ENCODE data around the gene TK2.
"Not testable (repeated sequence)": the region's sequence is repeated elsewhere in the genome, so short reads cannot be mapped to it uniquely, and the experiment has no call there.

Gene TK2

DNA sequence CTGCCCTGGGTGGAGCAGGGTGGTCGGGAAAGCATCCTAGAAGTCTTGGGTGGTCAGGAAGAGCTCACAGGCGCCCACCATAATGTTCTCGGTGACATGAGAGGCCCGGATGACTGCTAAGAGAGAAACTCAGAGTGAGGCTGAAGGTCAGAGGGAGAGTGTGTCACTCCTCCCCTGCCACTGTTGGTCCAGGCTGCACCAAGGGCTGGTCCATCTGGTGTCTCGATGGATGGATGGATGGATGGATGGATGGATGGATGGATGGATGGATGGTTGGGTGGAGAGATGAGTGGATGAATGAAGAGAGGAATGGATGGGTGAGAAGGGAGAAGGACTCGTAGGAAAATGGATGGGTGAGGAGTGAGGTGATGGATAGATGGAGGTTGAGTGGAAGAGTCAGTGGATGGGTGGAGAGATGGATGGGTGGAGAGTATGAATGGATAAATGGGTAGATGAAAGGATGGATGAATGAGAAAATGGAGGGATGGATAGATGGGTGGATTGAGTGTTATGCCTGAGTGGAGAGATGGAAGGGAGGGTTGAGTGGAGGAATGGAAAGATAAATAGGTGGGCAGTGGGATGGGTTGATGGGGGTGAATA, 79.9 kb downstream of the TK2 start:
- FAIRE-seq (no peak), DNase-seq (ENCODE audit: low spot score) (no peak)

GRCh38 chr16:66469291-66469946, 80.5 kb downstream of the TK2 start:
- DNase-seq (ENCODE audit: low spot score) (no peak), FAIRE-seq (no peak)

DNA sequence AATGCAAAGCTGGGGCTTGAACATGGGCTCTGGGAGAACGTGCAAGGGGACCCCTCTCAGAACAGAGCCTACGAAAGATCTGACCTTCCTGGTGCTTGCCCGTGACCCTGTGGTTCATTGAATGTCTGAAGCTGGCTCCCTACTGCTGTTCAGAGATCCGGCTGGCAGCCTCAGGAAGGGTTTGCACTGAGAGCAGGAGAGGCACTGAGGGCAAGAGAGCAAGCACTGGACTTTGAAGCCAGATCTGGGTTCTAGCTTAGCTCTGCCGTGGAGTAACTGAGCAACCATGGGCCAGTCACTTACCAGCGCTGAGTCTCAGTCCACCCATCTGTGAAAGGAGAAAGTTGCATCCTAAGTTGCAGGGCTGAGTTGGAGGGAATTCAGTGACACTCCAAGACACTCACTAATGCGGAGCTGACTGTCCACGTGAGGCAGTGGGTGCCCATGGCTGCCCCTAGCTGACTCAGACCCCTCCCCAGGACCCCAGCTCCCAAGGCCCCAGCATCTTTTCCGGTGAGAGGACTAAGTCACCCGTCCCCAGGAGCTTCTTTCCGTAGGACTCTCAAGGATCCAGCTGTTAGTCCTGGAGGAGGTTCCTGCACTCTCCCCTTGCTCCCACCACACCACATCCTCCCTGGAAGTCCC, 81.5 kb downstream of the TK2 start:
- FAIRE-seq: no peak
- DNase-seq (ENCODE audit: low spot score): no peak

GRCh38 chr16:66467611-66468010, 82.3 kb downstream of the TK2 start:
- FAIRE-seq: no peak
- DNase-seq (ENCODE audit: low spot score): no peak

DNA sequence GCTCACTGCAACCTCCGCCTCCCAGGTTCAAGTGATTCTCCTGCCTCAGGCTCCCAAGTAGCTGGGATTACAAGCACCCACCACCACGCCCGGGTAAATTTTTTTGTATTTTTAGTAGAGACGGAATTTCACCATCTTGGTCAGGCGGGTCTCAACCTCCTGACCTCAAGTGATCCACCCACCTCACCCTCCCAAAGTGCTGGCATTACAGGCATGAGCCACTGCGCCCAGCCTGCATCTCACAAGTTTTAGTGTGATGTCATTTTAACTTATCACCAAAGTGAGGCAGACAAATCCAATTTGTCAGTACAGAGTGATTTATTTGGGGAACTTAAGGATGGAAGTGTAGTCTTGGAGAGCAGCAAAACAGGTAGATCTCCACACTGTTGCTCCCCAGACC, 83.3 kb downstream of the TK2 start:
- FAIRE-seq; DNase-seq (ENCODE audit: low spot score): not testable (repeated sequence)

- not testable (repeated sequence) for FAIRE-seq
Measured at GRCh38 chr16:66465946-66466345, 84.0 kb downstream of the TK2 start.

GRCh38 chr16:66462912-66463311, 87.0 kb downstream of the TK2 start:
- FAIRE-seq: no peak

More at GRCh38 chr16:66465946-66466345, 84.0 kb downstream of the TK2 start:
- not testable (repeated sequence) for DNase-seq (ENCODE audit: low spot score)

DNA sequence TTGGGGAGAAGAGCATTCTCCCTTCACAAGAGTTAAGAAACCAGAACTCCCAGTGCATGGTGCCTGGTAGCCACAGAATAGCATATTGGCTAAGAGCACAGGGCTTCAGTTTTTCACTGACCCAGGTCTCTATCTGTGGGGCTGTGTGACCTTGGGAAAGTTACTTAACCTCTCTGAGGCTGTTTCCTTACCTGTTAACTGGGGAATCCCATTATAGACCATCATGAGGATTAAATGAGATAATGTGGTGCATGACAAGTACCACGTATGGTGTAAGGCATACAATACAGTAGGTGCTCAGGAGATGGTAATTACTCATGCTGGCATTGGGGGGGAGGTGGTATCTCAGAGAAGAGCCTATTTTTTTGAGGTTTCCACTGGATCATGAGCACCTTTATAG, 89.2 kb downstream of the TK2 start:
- no peak for DNase-seq (ENCODE audit: low spot score)
- FAIRE-seq: no peak

More at GRCh38 chr16:66462912-66463311, 87.0 kb downstream of the TK2 start:
- no peak for DNase-seq (ENCODE audit: low spot score)

DNA sequence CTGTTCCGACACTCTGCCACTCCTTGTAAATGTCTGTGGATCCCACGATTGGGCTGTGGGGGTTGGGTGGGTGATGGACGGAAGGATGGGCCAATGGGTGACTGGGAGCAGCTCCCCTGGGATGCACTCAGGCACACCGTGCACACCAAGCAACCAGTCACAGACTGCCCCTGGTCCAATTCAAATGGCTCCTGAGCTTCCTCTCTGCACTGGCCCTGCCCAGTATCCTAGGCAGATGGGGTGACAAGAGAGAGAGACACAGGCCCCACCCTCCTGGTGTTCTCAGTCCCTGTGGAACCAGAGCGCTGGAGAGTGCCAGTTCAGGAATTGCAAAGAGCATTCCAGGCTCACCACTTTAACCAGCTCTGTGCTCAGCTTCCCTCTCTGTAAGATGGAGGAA, 90.0 kb downstream of the TK2 start:
- DNase-seq (ENCODE audit: low spot score) (no peak), FAIRE-seq (no peak)

- DNase-seq (ENCODE audit: low spot score) (no peak), FAIRE-seq (no peak)
Measured at GRCh38 chr16:66458853-66459252, 91.1 kb downstream of the TK2 start.

DNA sequence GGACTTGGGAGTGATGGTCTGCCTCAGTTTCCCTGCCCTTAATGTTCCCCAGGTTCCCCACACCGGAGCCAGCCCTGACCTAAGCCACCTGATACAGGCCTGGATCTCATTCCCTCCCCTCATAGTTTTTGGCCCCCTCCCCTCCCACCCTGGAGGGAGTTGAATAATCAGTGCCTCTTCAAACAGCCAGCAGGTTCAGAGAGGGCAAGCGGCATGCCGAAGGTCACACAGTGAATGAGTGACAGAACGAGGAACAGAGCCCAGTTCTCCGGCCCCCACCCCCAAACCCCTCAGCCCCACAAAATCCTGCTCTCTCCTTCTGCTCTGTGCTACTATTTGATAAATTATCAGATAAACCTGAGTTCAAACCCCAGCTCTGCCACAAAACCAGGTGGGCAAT, 91.6 kb downstream of the TK2 start:
- DNase-seq (ENCODE audit: low spot score) (no peak), FAIRE-seq (no peak)

Data from RCC 7860 (cell line).